Effector memory CD4-positive, alpha-beta T cell (primary cell): ENCODE results near the gene PDE3A.

ENCODE experiments used
- DNase-seq, 3 donors: peaks; one replicate each; pipeline ENCODE4 v3.0.0-alpha.2; 2020
- H3K27ac ChIP-seq: 2 replicates; pipeline ENCODE4 v1.7.0; 2013; ENCODE audit warnings: mild to moderate bottlenecking, low read length, moderate library complexity; ENCODE audit not compliant: insufficient read depth, poor library complexity, severe bottlenecking
- H3K27me3 ChIP-seq: replicated peaks from 2 replicates; pipeline ENCODE4 v1.7.0; 2013; ENCODE audit warnings: mild to moderate bottlenecking, low read length; ENCODE audit not compliant: insufficient read depth, control insufficient read depth, poor library complexity, severe bottlenecking
- H3K36me3 ChIP-seq: 2 replicates; pipeline ENCODE4 v1.7.0; 2013; ENCODE audit warnings: mild to moderate bottlenecking, low read length, moderate library complexity; ENCODE audit not compliant: control insufficient read depth, insufficient read depth
- H3K4me1 ChIP-seq: 2 replicates; pipeline ENCODE4 v1.7.0; 2013; ENCODE audit warnings: low read length, mild to moderate bottlenecking; ENCODE audit not compliant: control insufficient read depth, insufficient read depth, poor library complexity, severe bottlenecking
- H3K4me3 ChIP-seq: 2 replicates; pipeline ENCODE4 v1.7.0; 2013; ENCODE audit warnings: low read length, low read depth, mild to moderate bottlenecking; ENCODE audit not compliant: insufficient read depth, poor library complexity, severe bottlenecking
- H3K9me3 ChIP-seq: 2 replicates; pipeline ENCODE4 v1.7.0; 2013; ENCODE audit warnings: mild to moderate bottlenecking, low read length, moderate library complexity; ENCODE audit not compliant: control insufficient read depth

Gene PDE3A

DNA sequence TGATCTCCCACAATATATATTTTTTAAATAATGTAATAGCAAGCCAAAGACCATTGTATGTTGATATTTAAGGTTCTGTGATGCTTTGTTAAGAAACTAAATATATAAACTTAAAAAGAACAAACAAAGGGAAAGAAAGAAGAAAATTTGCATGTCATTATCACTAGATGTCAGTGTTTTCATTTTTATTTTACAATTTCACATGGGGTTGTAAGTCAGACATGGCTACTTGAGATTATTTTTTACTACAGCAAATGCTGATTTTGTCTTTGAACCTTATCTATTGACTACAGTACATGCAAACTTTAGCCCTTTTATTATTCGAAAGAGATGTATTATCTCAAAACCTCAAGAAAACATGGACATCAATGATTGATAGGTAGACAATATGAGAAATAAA lies 362.9 kb downstream of the PDE3A start:
- Histone ChIP-seq H3K36me3 (no peaks in the 10 kb centered on the region), H3K4me3 (no peak overlapping the region), H3K4me1 (no peaks in the 10 kb centered on the region), H3K27ac (no peak overlapping the region), H3K9me3 (no peaks in the 10 kb centered on the region), H3K27me3 (no peaks in the 10 kb centered on the region)
- DNase-seq, result no peak
